ENCODE measurements around the gene HCN4.

HCN4 gene

GRCh38 chr15:73369154-73369694, 466 bp upstream of the HCN4 start:
- no peak overlapping the region for H3K4me3 ChIP-seq (ENCODE audit: low read length)

DNA sequence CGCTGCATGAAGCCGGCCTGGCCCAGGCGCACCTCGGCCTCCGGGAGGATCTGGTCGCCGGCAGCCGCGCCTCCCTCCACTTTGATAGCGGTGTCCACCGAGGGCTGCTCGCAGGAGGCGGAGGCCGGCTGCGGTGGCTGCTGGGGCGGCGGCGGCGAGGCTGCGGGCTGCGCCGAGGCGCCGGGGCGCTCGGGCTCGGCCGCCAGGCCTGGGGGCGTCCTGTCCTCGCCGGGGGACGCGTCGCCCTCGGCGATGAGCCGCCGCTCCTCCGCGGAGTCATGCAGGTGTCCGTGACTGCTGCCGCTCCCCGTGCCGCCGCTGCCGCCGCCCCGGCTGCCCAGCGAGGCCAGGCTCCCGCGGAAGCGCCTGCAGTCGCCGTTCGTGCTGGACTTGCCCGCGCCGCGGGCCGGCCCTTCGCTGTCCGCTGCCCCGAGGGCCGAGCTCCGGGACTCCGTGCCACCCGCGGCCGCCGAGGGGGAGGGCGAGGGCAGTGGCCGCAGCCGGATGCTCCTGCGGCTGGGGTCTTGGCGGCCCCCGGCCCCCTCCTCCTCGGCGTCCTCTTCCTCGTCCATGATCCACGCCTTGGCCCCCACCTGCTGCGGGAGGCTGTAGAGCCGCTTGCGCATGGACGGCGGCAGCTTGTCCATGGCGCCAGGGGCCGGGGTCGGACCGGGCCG, 996 bp downstream of the HCN4 start:
- no peak overlapping the region for H3K4me3 ChIP-seq (ENCODE audit: low read length)
- no peak for TF ChIP-seq ZNF274 (IDR thresholded peaks at IDR 0.05; ENCODE audit: low read depth, low read length)

More at GRCh38 chr15:73369154-73369694, 466 bp upstream of the HCN4 start:
- no peak for TF ChIP-seq ZNF274 (IDR thresholded peaks at IDR 0.05; ENCODE audit: low read depth, low read length)

GRCh38 chr15:73366766-73367623, 1.8 kb downstream of the HCN4 start:
- no peak overlapping the region for H3K4me3 ChIP-seq (ENCODE audit: low read length)
- no peak for TF ChIP-seq ZNF274 (IDR thresholded peaks at IDR 0.05; ENCODE audit: low read depth, low read length)

DNA sequence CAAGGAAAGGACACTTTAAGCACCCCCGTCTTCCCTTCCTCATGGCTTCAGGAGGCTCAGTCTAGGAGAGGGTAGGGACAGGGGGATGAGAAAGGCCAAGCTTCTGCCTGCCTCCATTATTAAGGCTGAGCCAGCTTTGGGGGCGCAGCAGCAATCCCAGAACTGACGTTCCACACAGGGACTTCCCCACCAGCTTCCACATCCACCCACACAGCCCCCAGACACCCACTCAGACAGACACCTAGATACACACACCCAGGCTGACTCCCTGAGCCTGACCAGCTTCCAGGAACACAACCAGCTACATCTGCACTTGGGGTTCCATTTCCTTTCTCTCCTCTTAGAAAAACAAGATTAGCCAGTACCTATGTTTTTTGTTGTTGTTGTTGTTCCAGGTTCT, 4.7 kb downstream of the HCN4 start:
- H3K4me3 ChIP-seq (ENCODE audit: low read length): no peak overlapping the region
- no peak for TF ChIP-seq ZNF274 (IDR thresholded peaks at IDR 0.05; ENCODE audit: low read depth, low read length)

DNA sequence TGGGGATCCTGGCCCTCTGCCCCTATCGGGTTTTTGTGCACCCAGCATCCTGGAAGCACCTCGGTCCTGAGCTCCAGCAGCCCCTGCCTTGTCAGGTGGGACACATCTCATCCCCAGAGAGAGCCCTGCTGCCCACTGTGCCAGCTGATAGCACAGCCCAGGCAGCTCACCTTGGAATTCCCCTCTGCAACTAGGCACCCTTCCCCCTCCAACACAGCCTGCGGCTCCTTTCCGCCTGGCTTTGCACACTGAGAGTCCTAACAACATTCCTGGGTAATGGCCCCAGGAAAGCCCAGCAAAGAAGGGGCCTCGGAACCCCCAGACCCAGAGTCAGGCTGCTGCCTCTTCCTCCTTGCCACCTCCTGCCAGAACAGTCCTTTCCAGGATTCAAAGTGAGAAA, 5.9 kb downstream of the HCN4 start:
- no peak for TF ChIP-seq ZNF274 (IDR thresholded peaks at IDR 0.05; ENCODE audit: low read depth, low read length)
- no peak overlapping the region for H3K4me3 ChIP-seq (ENCODE audit: low read length)

DNA sequence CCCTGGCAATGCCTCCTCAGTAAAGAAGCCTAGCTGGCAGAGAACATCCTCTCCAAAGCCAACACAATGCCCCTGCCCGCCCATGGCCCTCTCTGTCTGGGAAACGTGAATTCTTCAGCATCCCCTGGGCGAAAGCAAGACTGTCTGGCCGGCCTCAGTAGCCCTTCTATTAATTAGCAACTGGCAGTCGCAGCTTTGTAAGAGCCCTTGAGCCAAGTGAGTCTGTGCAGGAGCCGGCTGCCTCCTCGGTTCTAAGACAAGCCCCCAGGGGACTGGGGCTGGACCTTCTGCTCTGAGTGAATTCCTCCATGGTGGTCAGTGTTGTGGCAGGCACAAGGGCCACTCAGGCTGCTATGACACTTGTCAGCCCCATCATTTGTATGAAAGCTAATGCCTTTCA, 7.4 kb downstream of the HCN4 start:
- TF ChIP-seq ZNF274 (IDR thresholded peaks at IDR 0.05; ENCODE audit: low read depth, low read length): no peak
- no peak overlapping the region for H3K4me3 ChIP-seq (ENCODE audit: low read length)

GRCh38 chr15:73359651-73360050, 9.1 kb downstream of the HCN4 start:
- no peak overlapping the region for H3K4me3 ChIP-seq (ENCODE audit: low read length)
- no peak for TF ChIP-seq ZNF274 (IDR thresholded peaks at IDR 0.05; ENCODE audit: low read depth, low read length)

GRCh38 chr15:73357999-73358665, 10.6 kb downstream of the HCN4 start:
- no peak for TF ChIP-seq ZNF274 (IDR thresholded peaks at IDR 0.05; ENCODE audit: low read depth, low read length)
- no peak overlapping the region for H3K4me3 ChIP-seq (ENCODE audit: low read length)

DNA sequence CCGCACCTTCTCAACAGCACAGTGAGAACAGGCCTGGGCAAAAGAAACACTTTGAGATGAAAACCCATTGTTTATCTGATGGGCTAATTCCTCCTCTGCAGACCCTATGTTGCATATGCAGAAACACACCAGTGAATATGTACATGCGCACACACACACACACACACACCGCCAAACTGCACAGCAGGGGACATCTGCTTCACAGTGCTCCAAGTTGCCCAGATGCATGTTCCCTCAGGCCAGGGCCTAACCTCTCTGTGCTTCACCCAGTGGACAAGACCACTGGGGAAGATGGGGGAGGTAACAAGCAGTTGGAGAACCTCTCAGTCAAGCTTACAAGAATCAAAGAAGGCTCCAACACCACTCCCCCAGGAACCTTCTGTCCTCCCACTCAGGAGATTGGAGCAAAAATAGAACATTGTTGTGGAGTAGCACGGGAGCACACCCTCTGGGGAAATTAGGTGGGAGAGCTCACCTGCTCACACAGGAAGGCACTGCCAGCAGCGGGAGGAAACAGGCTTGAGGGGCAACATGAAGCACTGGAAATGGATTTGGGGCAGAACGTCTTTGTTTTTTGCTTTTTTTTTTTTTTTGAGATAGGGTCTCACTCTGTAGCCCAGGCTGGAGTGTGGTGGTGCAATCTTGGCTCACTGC, 13.0 kb downstream of the HCN4 start:
- TF ChIP-seq ZNF274 (IDR thresholded peaks at IDR 0.05; ENCODE audit: low read depth, low read length): no peak

GRCh38 chr15:73354241-73354640, 14.5 kb downstream of the HCN4 start:
- no peak overlapping the region for H3K4me3 ChIP-seq (ENCODE audit: low read length)
- no peak for TF ChIP-seq ZNF274 (IDR thresholded peaks at IDR 0.05; ENCODE audit: low read depth, low read length)

More for the DNA sequence above, 13.0 kb downstream of the HCN4 start:
- no peak overlapping the region for H3K4me3 ChIP-seq (ENCODE audit: low read length)

- no peak for TF ChIP-seq ZNF274 (IDR thresholded peaks at IDR 0.05; ENCODE audit: low read depth, low read length)
- no peak overlapping the region for H3K4me3 ChIP-seq (ENCODE audit: low read length)
Observed at GRCh38 chr15:73353734-73354133, 15.0 kb downstream of the HCN4 start.

- H3K4me3 ChIP-seq (ENCODE audit: low read length): no peak overlapping the region
- TF ChIP-seq ZNF274 (IDR thresholded peaks at IDR 0.05; ENCODE audit: low read depth, low read length): no peak
Observed at GRCh38 chr15:73352082-73352481, 16.7 kb downstream of the HCN4 start.

DNA sequence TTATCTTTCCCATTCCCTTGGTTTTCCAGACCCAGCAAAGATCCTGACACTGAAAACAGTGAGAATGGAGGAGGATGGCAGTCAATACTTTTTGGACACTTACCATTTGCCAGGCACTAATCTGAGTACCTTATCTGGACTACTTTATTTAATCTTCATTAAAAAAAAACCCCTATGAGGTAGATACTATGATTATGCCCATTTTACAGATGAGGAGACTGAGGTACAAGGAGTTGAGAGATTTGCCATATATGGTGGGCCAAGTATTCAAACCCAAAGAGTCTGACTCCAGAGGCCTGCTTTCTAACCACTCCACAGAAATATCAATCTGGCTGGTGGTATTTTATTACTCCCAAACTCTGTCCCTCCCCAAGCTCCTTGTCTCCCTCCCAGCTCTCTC, 19.6 kb downstream of the HCN4 start:
- TF ChIP-seq ZNF274 (IDR thresholded peaks at IDR 0.05; ENCODE audit: low read depth, low read length): no peak
- no peak overlapping the region for H3K4me3 ChIP-seq (ENCODE audit: low read length)

- H3K4me3 ChIP-seq (ENCODE audit: low read length): no peak overlapping the region
- no peak for TF ChIP-seq ZNF274 (IDR thresholded peaks at IDR 0.05; ENCODE audit: low read depth, low read length)
Observed at GRCh38 chr15:73346735-73347312, 21.9 kb downstream of the HCN4 start.
